Smooth muscle cell (in vitro differentiated cells): Measurements from ENCODE around the gene CLEC11A. TPM values are rescaled to one million over a fixed set of nuclear protein-coding genes. Genes with fewer than 3 reads are reported as not detected.
A peak's percentile ranks its signal among the peaks of the same experiment; 100 is the strongest.

Source experiments
- DNase-seq: peaks from one replicate; lab custom pipeline; 2025; ENCODE audit not compliant: unreplicated experiment; lab: John Stamatoyannopoulos, UW
- H2AFZ ChIP-seq: fragments of 200-600 bp; sonication (generic); 2 replicates; pipeline ENCODE4 v1.6.0; 2016; ENCODE audit warnings: antibody characterized with exemption, low read depth, mild to moderate bottlenecking
- H3F3A ChIP-seq: fragments of 200-600 bp; sonication (generic); 2 replicates; pipeline ENCODE4 v1.6.0; 2017; ENCODE audit warnings: antibody characterized with exemption, low read depth
- H3K27ac ChIP-seq: fragments of 200-600 bp; sonication (generic); 2 replicates; pipeline ENCODE4 v1.5.1; 2016; ENCODE audit warnings: low read depth, mild to moderate bottlenecking
- H3K27me3 ChIP-seq: fragments of 200-600 bp; sonication (generic); 2 replicates; pipeline ENCODE4 v1.6.1; 2016; ENCODE audit warnings: low read depth, mild to moderate bottlenecking
- H3K36me3 ChIP-seq: fragments of 200-600 bp; sonication (generic); 2 replicates; pipeline ENCODE4 v1.5.1; 2016; ENCODE audit warnings: low read depth
- H3K4me1 ChIP-seq: fragments of 200-600 bp; sonication (generic); 2 replicates; pipeline ENCODE4 v1.5.1; 2016; ENCODE audit warnings: low read depth
- H3K4me2 ChIP-seq: fragments of 200-600 bp; sonication (generic); 2 replicates; pipeline ENCODE4 v1.6.0; 2016; ENCODE audit warnings: mild to moderate bottlenecking
- H3K4me3 ChIP-seq: fragments of 200-600 bp; sonication (generic); 2 replicates; pipeline ENCODE4 v1.5.1; 2016; ENCODE audit warnings: mild to moderate bottlenecking
- H3K79me2 ChIP-seq: fragments of 200-600 bp; sonication (generic); 2 replicates; pipeline ENCODE4 v1.6.0; 2016; ENCODE audit warnings: low read depth, mild to moderate bottlenecking
- H3K9ac ChIP-seq: fragments of 200-600 bp; sonication (generic); 2 replicates; pipeline ENCODE4 v1.6.0; 2016; ENCODE audit warnings: low read depth
- H3K9me3 ChIP-seq: fragments of 200-600 bp; sonication (generic); replicated peaks from 2 replicates; pipeline ENCODE4 v1.5.1; 2016; ENCODE audit warnings: low read depth
- H4K20me1 ChIP-seq: fragments of 200-600 bp; sonication (generic); 2 replicates; pipeline ENCODE4 v1.6.0; 2016; ENCODE audit warnings: low read depth
- whole genome bisulfite sequencing: methylation state at CpG from one replicate; pipeline ENCODE4 v1.1.7; 2016; ENCODE audit warnings: low lambda C conversion rate; 5-methylcytosine and 5-hydroxymethylcytosine counted together
- polyA plus RNA-seq: library from polyadenylated mRNA; unstranded; fragments of >200 nt; fragmentation: Nextera tagmentation; extraction: Ambion mirVana; gene quantifications from 2 replicates; pipeline ENCODE4 v1.2.1, GENCODE V29; 2016
- total RNA-seq: library from RNA; depleted of rRNA; stranded (reverse); fragments of >200 nt; gene quantifications from 2 replicates; pipeline ENCODE4 v1.2.3, GENCODE V29; 2014
- TF ChIP-seq, protein P1 (sequence below): fragments of 200-600 bp; sonication (generic); IDR thresholded peaks from 2 replicates; pipeline ENCODE4 v1.5.1; 2017; ENCODE audit warnings: borderline replicate concordance, mild to moderate bottlenecking, antibody characterized with exemption; ENCODE audit not compliant: insufficient read depth, poor library complexity, severe bottlenecking

Gene CLEC11A
- total and polyA plus RNA-seq, 2 experiments from 2014 or later, result 48.3 to 155 TPM

- no peak overlapping the region for H3K9ac ChIP-seq
- TF ChIP-seq, protein P1, sequence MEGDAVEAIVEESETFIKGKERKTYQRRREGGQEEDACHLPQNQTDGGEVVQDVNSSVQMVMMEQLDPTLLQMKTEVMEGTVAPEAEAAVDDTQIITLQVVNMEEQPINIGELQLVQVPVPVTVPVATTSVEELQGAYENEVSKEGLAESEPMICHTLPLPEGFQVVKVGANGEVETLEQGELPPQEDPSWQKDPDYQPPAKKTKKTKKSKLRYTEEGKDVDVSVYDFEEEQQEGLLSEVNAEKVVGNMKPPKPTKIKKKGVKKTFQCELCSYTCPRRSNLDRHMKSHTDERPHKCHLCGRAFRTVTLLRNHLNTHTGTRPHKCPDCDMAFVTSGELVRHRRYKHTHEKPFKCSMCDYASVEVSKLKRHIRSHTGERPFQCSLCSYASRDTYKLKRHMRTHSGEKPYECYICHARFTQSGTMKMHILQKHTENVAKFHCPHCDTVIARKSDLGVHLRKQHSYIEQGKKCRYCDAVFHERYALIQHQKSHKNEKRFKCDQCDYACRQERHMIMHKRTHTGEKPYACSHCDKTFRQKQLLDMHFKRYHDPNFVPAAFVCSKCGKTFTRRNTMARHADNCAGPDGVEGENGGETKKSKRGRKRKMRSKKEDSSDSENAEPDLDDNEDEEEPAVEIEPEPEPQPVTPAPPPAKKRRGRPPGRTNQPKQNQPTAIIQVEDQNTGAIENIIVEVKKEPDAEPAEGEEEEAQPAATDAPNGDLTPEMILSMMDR, result no peak
- no peak for DNase-seq
- peaks cover 7% of the 10 kb centered on the region for H3K4me1 ChIP-seq
- H3K4me2 ChIP-seq, result no peak overlapping the region
- no peaks in the 10 kb centered on the region for H3F3A ChIP-seq
- no peak overlapping the region for H2AFZ ChIP-seq
- H4K20me1 ChIP-seq, result no peaks in the 10 kb centered on the region
- H3K4me3 ChIP-seq, result no peak overlapping the region
- no peaks in the 10 kb centered on the region for H3K9me3 ChIP-seq
- peaks cover 6% of the 10 kb centered on the region for H3K27me3 ChIP-seq
- H3K79me2 ChIP-seq, result no peaks in the 10 kb centered on the region
- no peak overlapping the region for H3K27ac ChIP-seq
- 90% methylated on average over 35 of the region's 39 CpGs for WGBS
- H3K36me3 ChIP-seq, result no peaks in the 10 kb centered on the region
Observed at GRCh38 chr19:50716178-50717025, 6.8 kb upstream of the CLEC11A start.

DNA sequence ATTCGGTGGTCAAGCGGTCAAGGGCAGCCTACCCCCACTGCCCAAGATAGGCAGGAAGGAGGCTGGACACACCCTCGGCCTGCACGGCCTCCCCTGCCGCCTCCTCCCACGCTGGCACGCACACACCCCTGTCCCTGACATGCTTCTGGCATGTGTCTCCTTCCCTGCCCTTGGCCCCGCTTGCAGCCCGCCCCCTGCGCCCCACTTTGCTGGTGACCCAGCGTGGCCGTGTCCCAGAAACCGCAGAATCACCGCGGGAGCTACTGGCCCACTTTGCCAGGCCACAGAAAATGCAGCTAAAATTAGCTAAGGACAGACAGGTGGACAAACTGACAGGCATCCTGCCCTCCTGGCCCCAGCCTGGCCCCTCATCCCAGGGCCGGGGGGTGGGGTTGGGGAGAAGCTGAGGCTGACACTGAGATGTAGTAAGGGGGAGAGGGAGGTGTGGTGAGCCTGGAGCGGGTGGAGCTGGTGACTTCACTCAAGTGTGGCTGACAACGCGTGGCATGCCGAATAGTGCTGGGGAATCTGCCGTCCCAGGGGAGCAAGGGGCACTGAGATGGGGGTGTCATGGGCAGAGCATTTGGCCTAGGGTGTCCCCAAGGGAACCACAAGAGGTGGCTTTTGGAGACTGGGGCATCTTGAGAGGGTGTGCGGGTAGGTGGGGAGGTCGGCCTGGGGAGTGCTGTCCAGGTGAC is 6.0 kb upstream of the CLEC11A start:
- Histone ChIP-seq H3K9ac (no peak overlapping the region), H4K20me1 (no peaks in the 10 kb centered on the region), H3K4me2 (no peak overlapping the region), H3K4me3 (no peak overlapping the region), H3K4me1 (peaks cover 7% of the 10 kb centered on the region), H3K9me3 (no peaks in the 10 kb centered on the region), H3K27me3 (peaks cover 6% of the 10 kb centered on the region), H2AFZ (no peak overlapping the region), H3K79me2 (no peaks in the 10 kb centered on the region), H3F3A (no peaks in the 10 kb centered on the region), H3K27ac (no peak overlapping the region), H3K36me3 (no peaks in the 10 kb centered on the region)
- TF ChIP-seq, protein P1, result no peak
- no peak for DNase-seq
- 77% methylated on average over 15 of the region's 23 CpGs for WGBS

GRCh38 chr19:50717891-50718254 is 5.3 kb upstream of the CLEC11A start:
- 23% methylated on average over 4 of the region's 13 CpGs for WGBS
- TF ChIP-seq, protein P1, result no peak

More at GRCh38 chr19:50717891-50718254, 5.3 kb upstream of the CLEC11A start:
- Histone ChIP-seq H3K27ac (no peak overlapping the region), H3K36me3 (no peaks in the 10 kb centered on the region), H3F3A (no peaks in the 10 kb centered on the region), H3K4me1 (peaks cover 7% of the 10 kb centered on the region), H2AFZ (no peak overlapping the region), H3K79me2 (no peaks in the 10 kb centered on the region), H3K4me3 (peak overlapping the region; percentile 58), H3K9me3 (no peaks in the 10 kb centered on the region), H4K20me1 (no peaks in the 10 kb centered on the region), H3K9ac (no peak overlapping the region), H3K4me2 (peak overlapping the region; percentile 91), H3K27me3 (peaks cover 6% of the 10 kb centered on the region)
- DNase-seq, result no peak
